ENCODE results near the gene HDAC4.

HDAC4 gene

GRCh38 chr2:239195992-239196391 lies 204.8 kb downstream of the HDAC4 start:
- DNase-seq (ENCODE audit: low spot score), result no peak
- in situ Hi-C loops (cut with MboI; ENCODE audit: low sequenced_read_pairs, unreplicated experiment), result no loop called here
- TF ChIP-seq CTCF (IDR thresholded peaks at IDR 0.05; ENCODE audit: borderline replicate concordance, control extremely low read depth, extremely low read depth, insufficient read depth, missing control alignments), result no peak

DNA sequence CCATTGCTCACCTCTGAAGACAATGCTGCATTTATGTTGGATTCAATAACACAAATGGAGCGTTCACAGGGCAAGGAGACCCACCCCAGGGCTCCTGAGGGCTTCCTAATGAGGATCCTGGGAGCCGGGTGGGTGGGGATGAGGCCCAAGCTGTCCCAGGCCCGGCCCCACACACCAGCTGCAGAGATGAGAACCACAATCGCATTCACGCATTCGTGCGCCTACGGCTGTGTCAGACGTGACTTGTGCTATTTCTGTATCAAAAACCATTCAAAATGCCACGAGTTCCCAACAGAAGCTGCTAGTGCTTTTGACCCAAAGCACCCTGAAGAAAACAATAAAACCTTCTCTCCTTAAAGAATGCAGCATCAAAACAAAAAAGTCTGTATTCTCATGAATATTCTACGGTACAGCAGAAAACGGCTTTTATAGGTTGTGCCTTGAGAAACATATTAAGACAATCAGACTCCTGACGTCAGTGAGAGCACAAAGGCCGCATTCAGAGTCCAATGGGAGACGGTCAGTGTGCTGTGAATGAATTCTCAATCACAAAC lies 205.4 kb downstream of the HDAC4 start:
- TF ChIP-seq CTCF (IDR thresholded peaks at IDR 0.05; ENCODE audit: borderline replicate concordance, control extremely low read depth, extremely low read depth, insufficient read depth, missing control alignments), result no peak
- in situ Hi-C loops (cut with MboI; ENCODE audit: low sequenced_read_pairs, unreplicated experiment), result no loop called here
- no peak for DNase-seq (ENCODE audit: low spot score)

GRCh38 chr2:239194731-239195317 lies 206.0 kb downstream of the HDAC4 start:
- DNase-seq (ENCODE audit: low spot score), result no peak
- in situ Hi-C loops (cut with MboI; ENCODE audit: low sequenced_read_pairs, unreplicated experiment), result no loop called here
- TF ChIP-seq CTCF (IDR thresholded peaks at IDR 0.05; ENCODE audit: borderline replicate concordance, control extremely low read depth, extremely low read depth, insufficient read depth, missing control alignments), result no peak

DNA sequence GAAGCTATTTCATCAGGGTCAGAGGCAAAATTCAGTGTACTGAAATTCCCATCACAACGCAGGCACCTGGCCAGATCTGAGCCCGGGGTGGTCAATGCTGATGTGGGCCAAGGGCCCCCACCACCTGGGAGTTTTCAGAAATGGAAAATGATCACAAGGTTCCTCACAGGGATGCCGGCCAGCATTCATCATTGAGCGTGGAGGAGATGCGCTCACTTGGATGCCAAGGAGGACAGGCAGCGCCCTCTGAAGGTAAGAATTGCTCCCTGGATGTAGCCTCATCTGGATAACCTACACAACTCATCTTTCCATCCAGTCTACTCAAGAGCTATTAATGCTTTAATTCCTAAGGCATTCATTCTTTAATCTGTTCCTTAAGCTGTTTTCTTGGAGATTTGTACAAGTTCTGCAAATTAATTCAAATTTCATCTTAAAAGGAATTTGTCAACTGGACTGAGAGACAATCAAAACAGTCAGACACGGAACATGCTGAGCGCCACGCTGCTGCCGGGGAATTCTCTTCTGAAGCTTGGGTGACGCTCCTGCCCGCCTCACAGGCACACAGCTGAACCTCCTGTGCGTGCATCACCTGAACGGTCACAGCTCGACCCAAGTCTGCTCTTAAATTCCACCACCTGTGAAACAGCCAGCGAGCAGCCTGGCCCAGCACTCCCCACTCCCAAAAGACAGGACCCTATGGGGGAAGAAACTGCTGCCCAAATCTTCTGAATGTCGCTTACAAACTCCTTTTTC lies 206.7 kb downstream of the HDAC4 start:
- in situ Hi-C loops (cut with MboI; ENCODE audit: low sequenced_read_pairs, unreplicated experiment), result no loop called here
- DNase-seq (ENCODE audit: low spot score), result no peak
- no peak for TF ChIP-seq CTCF (IDR thresholded peaks at IDR 0.05; ENCODE audit: borderline replicate concordance, control extremely low read depth, extremely low read depth, insufficient read depth, missing control alignments)

DNA sequence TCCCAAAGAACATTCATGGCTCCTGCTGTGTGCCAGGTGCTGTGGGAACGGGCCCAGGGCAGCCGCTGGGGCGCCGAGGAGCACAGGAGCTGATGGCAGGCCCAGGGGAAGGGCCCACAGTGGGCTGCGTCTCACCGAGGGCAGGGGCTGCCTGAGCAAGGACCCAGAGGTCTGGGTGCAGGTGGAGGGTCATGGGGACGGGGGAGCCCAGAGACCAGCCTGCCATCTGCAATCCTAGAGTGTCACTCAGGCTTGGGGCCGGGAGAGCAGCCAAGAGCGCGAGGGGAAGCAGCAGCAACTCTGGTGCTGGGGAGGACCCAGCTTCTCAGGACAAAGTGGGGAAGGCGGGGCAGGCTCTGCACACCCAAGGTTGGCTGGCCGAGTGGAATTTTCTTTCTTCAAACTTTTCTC lies 207.4 kb downstream of the HDAC4 start:
- DNase-seq (ENCODE audit: low spot score), result no peak
- TF ChIP-seq CTCF (IDR thresholded peaks at IDR 0.05; ENCODE audit: borderline replicate concordance, control extremely low read depth, extremely low read depth, insufficient read depth, missing control alignments), result no peak
- in situ Hi-C loops (cut with MboI; ENCODE audit: low sequenced_read_pairs, unreplicated experiment), result no loop called here

GRCh38 chr2:239192975-239193374 lies 207.8 kb downstream of the HDAC4 start:
- DNase-seq (ENCODE audit: low spot score), result no peak
- TF ChIP-seq CTCF (IDR thresholded peaks at IDR 0.05; ENCODE audit: borderline replicate concordance, control extremely low read depth, extremely low read depth, insufficient read depth, missing control alignments), result no peak
- in situ Hi-C loops (cut with MboI; ENCODE audit: low sequenced_read_pairs, unreplicated experiment), result no loop called here

Measured in GM13976 (cell line).